SJSA1 (cell line): ENCODE data around the gene KCNF1. TPM values are rescaled to one million over a fixed set of nuclear protein-coding genes. Genes with fewer than 3 reads are reported as not detected.
"Not testable (repeated sequence)": the region's sequence is repeated elsewhere in the genome, so short reads cannot be mapped to it uniquely, and the experiment has no call there.

Experiments used
- DNase-seq, 2 experiments: peaks; one replicate each; pipeline ENCODE4 v3.0.0-alpha.2; 2015 to 2020; ENCODE audit warnings: low spot score in 2 of 2, low read depth in 1 of 2
- H3K27ac ChIP-seq: fragments of 250-450 bp; sonication (Bioruptor Pico); 2 replicates; pipeline ENCODE4 v1.5.1; 2020; ENCODE audit warnings: mild to moderate bottlenecking, moderate library complexity
- H3K27me3 ChIP-seq: fragments of 250-450 bp; sonication (Bioruptor Pico); replicated peaks from 2 replicates; pipeline ENCODE4 v1.5.1; 2020; ENCODE audit warnings: mild to moderate bottlenecking, moderate library complexity
- H3K36me3 ChIP-seq: fragments of 250-450 bp; sonication (Bioruptor Pico); 2 replicates; pipeline ENCODE4 v1.5.1; 2020; ENCODE audit warnings: mild to moderate bottlenecking
- H3K4me1 ChIP-seq: fragments of 250-450 bp; sonication (Bioruptor Pico); replicated peaks from 2 replicates; pipeline ENCODE4 v1.6.1; 2021; ENCODE audit warnings: mild to moderate bottlenecking
- H3K4me3 ChIP-seq: fragments of 250-450 bp; sonication (Bioruptor Pico); 2 replicates; pipeline ENCODE4 v1.5.1; 2020; ENCODE audit warnings: mild to moderate bottlenecking
- H3K9me3 ChIP-seq: fragments of 250-450 bp; sonication (Bioruptor Pico); replicated peaks from 2 replicates; pipeline ENCODE4 v1.5.1; 2020; ENCODE audit warnings: mild to moderate bottlenecking
- total RNA-seq: library from RNA; depleted of rRNA; stranded (reverse); fragments of >200 nt; shearing (Covaris generic); gene quantifications from 2 replicates; pipeline ENCODE4 v1.2.3, GENCODE V29; 2014; rRNA removed

KCNF1 gene
- total RNA-seq, 1 experiment from 2014 or later = 0.24 TPM

GRCh38 chr2:10956006-10956790 lies 44.5 kb downstream of the KCNF1 start:
- no peak for DNase-seq
- Histone ChIP-seq H3K4me3 (no peak overlapping the region), H3K4me1 (no peaks in the 10 kb centered on the region)

GRCh38 chr2:10957391-10957790 lies 45.7 kb downstream of the KCNF1 start:
- Histone ChIP-seq H3K27me3 (no peaks in the 10 kb centered on the region), H3K4me1 (no peaks in the 10 kb centered on the region), H3K36me3 (no peaks in the 10 kb centered on the region), H3K9me3 (no peaks in the 10 kb centered on the region), H3K27ac (no peak overlapping the region), H3K4me3 (no peak overlapping the region)
- no peak for DNase-seq

More at GRCh38 chr2:10956006-10956790, 44.5 kb downstream of the KCNF1 start:
- H3K9me3 ChIP-seq = no peaks in the 10 kb centered on the region
- no peaks in the 10 kb centered on the region for H3K36me3 ChIP-seq
- H3K27me3 ChIP-seq = no peaks in the 10 kb centered on the region
- no peak overlapping the region for H3K27ac ChIP-seq

GRCh38 chr2:10958452-10958851 lies 46.7 kb downstream of the KCNF1 start:
- not testable (repeated sequence) for H3K27ac ChIP-seq, H3K4me3 ChIP-seq, H3K27me3 ChIP-seq, H3K36me3 ChIP-seq, H3K9me3 ChIP-seq, H3K4me1 ChIP-seq, DNase-seq

- peaks cover 10% of the 10 kb centered on the region for H3K4me1 ChIP-seq
These were observed 49.1 kb downstream of the KCNF1 start for GRCh38 chr2:10960606-10961489.

GRCh38 chr2:10961490-10961875 lies 49.7 kb downstream of the KCNF1 start:
- H3K9me3 ChIP-seq = no peaks in the 10 kb centered on the region

More at GRCh38 chr2:10960606-10961489, 49.1 kb downstream of the KCNF1 start:
- Histone ChIP-seq H3K4me3 (no peak overlapping the region), H3K36me3 (no peaks in the 10 kb centered on the region), H3K27me3 (no peaks in the 10 kb centered on the region; the same call in 1 of the 2 replicates), H3K27ac (no peak overlapping the region), H3K9me3 (no peaks in the 10 kb centered on the region)
- no peak for DNase-seq

GRCh38 chr2:10962004-10962403 lies 50.3 kb downstream of the KCNF1 start:
- no peaks in the 10 kb centered on the region; the same call in 1 of the 2 replicates for H3K27me3 ChIP-seq
- peaks cover 10% of the 10 kb centered on the region for H3K4me1 ChIP-seq
- DNase-seq = no peak
- H3K27ac ChIP-seq = no peak overlapping the region
- H3K4me3 ChIP-seq = no peak overlapping the region
- no peaks in the 10 kb centered on the region for H3K36me3 ChIP-seq
- no peaks in the 10 kb centered on the region for H3K9me3 ChIP-seq

More at GRCh38 chr2:10961490-10961875, 49.7 kb downstream of the KCNF1 start:
- H3K4me1 ChIP-seq = peaks cover 10% of the 10 kb centered on the region
- no peak for DNase-seq
- H3K27me3 ChIP-seq = no peaks in the 10 kb centered on the region; the same call in 1 of the 2 replicates
- H3K27ac ChIP-seq = no peak overlapping the region
- H3K36me3 ChIP-seq = no peaks in the 10 kb centered on the region
- no peak overlapping the region for H3K4me3 ChIP-seq

- Histone ChIP-seq H3K36me3 (no peaks in the 10 kb centered on the region), H3K27me3 (no peaks in the 10 kb centered on the region; the same call in 1 of the 2 replicates), H3K9me3 (no peaks in the 10 kb centered on the region), H3K4me3 (no peak overlapping the region), H3K27ac (no peak overlapping the region), H3K4me1 (peaks cover 10% of the 10 kb centered on the region)
- peak in 1 of 2 experiments; percentile 14 for DNase-seq
These were observed 51.4 kb downstream of the KCNF1 start for GRCh38 chr2:10963155-10963554.

Other genes starting within 250 kb of the KCNF1 start
- gene NOL10, start 222.0 kb upstream of the KCNF1 start, total RNA-seq = 49.2 and 51.8 TPM in 2 replicates
- 0.13 TPM in 1 of 2 replicates, not detected in the other for gene ATP6V1C2, start 190.3 kb upstream of the KCNF1 start, total RNA-seq
- 327 and 408 TPM in 2 replicates for gene PDIA6, start 99.1 kb upstream of the KCNF1 start, total RNA-seq
- 34.7 and 35.7 TPM in 2 replicates for gene SLC66A3, start 243.5 kb downstream of the KCNF1 start, total RNA-seq